ENCODE measurements around the gene RHBDL2.
"Not testable (repeated sequence)": the region's sequence is repeated elsewhere in the genome, so short reads cannot be mapped to it uniquely, and the experiment has no call there.

RHBDL2 gene, protein sequence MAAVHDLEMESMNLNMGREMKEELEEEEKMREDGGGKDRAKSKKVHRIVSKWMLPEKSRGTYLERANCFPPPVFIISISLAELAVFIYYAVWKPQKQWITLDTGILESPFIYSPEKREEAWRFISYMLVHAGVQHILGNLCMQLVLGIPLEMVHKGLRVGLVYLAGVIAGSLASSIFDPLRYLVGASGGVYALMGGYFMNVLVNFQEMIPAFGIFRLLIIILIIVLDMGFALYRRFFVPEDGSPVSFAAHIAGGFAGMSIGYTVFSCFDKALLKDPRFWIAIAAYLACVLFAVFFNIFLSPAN

GRCh38 chr1:38941527-38942019 lies at the start of gene RHBDL2:
Gene RHBDL2, minus strand, starts transcription at chr1:38941830. Its CDS starts 22,618 bp downstream, at chr1:38919212.
- DNase-seq: no peak

DNA sequence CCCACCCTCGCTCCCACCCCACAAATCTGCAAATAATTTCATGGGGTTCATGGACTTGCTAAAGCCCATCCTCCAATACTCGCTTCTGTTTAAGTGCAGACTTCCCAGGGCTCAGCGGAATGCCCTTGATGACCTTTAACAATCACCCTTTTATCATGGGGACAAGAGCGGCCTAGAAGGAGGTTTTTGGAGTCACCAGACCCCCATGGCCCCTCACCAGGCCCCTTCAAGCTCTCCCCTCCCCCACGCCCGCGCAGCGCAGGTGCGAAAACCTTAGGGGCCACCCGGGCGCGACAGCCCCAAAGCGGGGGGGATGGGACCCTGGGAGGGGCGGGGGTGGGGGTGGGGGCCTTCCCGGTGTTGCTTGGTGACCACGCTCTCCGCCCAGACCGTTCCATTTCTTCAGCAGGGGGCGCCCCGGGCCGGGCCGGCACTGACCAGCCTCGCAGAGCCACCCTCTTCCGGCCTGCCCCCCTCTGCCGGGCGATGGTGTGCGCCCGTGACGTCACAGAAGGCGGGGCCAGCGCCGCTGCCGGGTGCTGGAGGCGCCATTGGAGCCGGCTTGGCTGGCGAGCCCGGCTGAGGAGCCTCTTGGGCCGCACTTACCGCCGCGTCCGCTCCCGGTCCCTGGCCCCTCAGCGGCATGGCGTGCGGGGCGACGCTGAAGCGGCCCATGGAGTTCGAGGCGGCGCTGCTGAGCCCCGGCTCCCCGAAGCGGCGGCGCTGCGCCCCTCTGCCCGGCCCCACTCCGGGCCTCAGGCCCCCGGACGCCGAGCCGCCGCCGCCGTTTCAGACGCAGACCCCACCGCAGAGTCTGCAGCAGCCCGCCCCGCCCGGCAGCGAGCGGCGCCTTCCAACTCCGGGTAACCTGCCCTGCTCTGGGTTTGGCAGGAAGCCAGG lies 49.4 kb upstream of the RHBDL2 start, which contains the start of gene AKIRIN1:
Gene AKIRIN1 (plus strand): TSS at position 539 of the 900 bp plus-strand sequence. CDS start 105 bp downstream, at position 644.
- peak; percentile 98 to 99 for DNase-seq

GRCh38 chr1:38990386-38990737 lies 48.7 kb upstream of the RHBDL2 start:
- no peak for DNase-seq

DNA sequence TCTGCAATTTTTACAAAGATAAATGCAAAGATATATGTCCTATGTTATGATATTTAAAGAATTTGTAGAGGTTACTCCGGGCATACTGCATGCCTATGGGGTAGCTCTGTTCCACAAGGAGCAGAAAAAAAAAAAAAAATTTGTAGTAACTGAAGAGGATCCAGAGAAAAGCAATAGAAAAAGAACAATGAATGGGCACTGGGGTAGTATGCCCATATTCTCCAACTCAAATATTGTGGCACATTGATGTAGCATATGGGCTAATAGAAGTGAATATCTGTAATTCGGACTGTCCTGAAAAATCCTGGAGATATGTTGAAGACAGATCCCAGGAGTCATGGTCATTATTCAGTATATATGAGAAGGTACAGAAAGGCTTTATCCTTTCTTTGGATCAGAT lies 48.3 kb upstream of the RHBDL2 start:
- no peak for DNase-seq

DNA sequence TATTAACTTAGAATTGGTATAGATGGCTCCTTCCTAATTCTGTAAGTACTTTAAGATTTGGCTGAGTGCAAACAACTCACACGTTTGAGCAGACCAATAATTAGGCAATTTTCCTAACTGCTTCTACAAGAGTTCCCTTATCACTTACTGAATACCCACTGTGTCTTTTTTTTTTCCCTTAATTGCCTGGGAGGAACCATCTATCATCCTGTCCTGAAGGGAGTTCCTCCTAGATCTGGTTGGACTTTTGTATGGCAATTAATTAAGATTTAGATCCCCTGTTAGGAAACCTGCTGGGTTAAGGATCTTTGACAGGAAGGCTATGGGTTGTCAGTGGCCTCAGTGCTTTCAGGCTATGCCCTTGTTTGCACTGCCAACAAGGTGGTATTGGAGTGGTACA lies 37.8 kb upstream of the RHBDL2 start:
- DNase-seq: not testable (repeated sequence)

- DNase-seq: peak; percentile 43 to 48
Observed at GRCh38 chr1:38978245-38978542, 36.6 kb upstream of the RHBDL2 start.

GRCh38 chr1:38977399-38978244 lies 36.0 kb upstream of the RHBDL2 start:
- peak; percentile 55 to 60 for DNase-seq

GRCh38 chr1:38973659-38974437 lies 32.2 kb upstream of the RHBDL2 start:
- no peak for DNase-seq

DNA sequence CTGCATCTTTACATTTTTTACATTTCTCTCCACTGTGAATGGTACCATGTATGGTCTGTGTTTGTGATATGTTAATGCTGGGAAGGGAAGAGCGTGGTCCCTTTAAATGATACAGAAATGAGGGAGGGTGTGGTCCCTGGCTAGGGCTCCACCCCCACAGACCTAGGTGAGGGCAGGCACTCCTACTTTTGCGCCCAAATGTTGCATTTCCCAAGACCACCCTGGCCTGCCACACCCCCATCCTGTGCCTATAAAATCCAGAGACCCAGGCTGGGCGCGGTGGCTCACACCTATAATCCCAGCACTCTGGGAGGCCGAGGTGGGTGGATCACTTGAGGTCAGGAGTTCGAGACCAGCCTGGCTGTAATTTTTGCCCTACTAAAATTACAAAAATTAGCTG lies 31.5 kb upstream of the RHBDL2 start:
- not testable (repeated sequence) for DNase-seq

- no peak for DNase-seq
Observed at GRCh38 chr1:38964140-38964548, 22.5 kb upstream of the RHBDL2 start.

DNA sequence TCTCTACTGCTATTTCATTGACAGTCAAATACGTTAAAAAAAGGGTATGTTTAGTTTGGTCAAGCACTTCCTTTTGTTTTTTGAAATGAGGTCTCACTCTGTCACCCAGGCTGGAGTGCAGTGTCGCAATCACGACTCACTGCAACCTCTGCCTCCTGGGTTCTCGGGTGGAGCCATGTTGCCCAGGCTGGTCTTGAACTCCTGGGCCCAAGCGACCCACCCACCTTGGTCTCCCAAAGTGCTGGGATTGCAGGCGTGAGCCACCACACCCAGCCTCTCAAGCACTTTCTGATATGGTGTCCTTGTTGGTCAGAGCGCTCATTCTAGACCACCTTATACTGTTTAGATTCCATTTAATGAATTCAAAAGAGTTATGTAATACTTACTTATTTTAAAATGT lies 20.9 kb upstream of the RHBDL2 start:
- no peak for DNase-seq

DNA sequence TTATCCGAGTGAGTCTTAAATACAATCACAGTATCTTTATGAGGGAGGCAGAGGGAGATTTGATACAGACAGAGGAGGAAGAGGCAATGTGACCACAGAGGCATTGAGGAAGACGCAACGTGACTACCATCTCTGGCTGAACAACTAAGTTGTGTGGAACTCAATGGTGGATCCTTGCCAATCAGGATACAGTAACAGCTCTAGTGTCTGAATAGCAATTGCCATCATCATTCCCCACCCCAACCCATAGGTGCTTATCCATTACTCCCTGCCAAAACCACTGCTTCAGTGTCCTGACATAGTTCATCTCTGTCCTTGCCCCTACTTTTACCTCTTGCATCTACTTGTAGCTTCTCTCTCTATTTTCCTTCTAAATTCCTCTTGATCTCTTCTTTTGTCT lies 20.5 kb upstream of the RHBDL2 start:
- no peak for DNase-seq

DNA sequence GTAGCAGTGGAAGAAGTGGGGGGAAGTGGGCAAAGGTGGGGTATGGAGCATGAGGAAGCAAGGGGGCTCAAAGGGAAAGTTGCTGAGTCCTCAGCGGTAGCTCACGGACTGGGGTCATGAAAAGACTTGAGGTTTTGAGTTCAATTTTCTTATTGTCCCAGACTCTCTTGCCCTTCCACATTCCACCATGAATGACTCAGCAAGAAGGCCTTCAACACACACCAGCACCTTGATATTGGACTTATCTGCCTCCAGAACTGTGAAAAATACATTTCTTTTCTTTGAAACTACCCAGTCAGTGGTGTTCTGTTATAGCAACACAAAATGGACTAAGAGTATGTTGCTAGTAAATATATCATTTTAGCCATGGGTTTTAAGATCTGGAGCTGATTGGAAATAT lies 17.3 kb upstream of the RHBDL2 start:
- no peak for DNase-seq

GRCh38 chr1:38953433-38953860 lies 11.8 kb upstream of the RHBDL2 start:
- no peak for DNase-seq

GRCh38 chr1:38950553-38950952 lies 8.9 kb upstream of the RHBDL2 start:
- no peak for DNase-seq

- DNase-seq: no peak
Observed at GRCh38 chr1:38944547-38944946, 2.9 kb upstream of the RHBDL2 start.

DNA sequence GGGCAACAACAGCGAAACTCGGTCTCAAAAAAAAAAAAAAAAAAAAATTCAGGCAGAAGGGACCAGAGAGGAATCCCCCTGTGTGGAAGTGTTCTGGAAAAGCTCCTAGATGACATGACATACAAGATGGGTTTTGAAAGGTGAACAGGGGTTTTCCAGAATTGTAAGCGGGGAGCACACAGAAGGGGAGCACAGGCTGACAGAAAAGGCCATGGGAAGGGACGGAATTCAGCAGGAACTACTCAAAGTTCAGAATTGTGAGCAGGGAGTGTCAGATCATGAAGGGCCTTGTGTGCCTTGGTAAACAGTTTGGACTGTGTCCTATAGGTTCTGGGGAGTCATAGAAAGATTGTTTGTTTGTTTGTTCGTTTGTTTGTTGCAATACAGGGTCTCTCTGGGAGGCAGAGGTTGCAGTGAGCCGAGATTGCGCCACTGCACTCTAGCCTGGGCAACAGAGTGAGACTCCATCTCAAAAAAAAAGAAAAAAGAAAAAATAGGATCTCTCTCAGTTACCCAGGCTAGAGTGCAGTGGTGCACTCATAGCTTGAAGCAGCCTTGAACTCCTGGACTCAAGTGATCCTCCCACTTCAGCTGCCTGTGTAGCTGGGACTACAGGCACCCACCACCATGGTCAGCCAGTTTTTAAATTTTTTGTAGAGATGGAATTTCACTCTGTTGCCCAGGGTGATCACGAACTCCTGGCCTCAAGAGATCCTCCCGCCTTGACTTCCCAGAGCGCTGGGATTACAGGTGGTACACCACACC lies 1.2 kb upstream of the RHBDL2 start:
- DNase-seq: no peak

DNA sequence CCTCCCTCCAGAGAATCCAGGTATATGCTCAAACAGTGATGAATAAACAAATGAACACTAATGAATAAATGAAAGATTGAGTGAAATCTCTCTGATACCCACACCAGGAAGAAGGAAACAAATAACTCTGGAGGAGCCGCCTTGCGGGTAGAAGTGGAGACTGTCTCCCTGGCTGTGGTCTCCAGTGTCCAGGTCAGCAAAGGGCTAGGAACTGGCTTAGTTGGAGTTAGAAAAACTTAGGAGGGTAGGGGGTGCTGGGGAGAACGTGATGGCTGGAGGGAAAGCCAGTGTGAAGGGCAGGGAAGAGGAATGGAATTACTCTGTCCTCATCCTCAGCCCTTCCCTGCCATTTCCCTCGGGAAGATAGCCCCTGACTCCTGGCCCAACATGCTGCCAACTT lies 537 bp downstream of the RHBDL2 start:
- DNase-seq: no peak

- no peak for DNase-seq
Observed at GRCh38 chr1:38940339-38941047, 1.1 kb downstream of the RHBDL2 start.

- DNase-seq: no peak
Observed at GRCh38 chr1:38938722-38939260, 2.8 kb downstream of the RHBDL2 start.
